K562 (cell line): Measurements from ENCODE around the gene FAHD2A. TPM values are rescaled to one million over a fixed set of nuclear protein-coding genes. Genes with fewer than 3 reads are reported as not detected.

Experiments
- ATAC-seq: fragments of 200-7000 bp; cut with Tn5 transposase; 3 replicates; pipeline ENCODE4 v1.9.1; 2020; ENCODE audit warnings: moderate library complexity
- BruUV-seq: library from RNA; stranded (reverse); fragments of 400-500 nt; replicated peaks from 2 replicates; lab custom pipeline; 2021; lab: Mats Ljungman, UMichigan
- CTCF ChIA-PET: fragments of 300-600 bp; formaldehyde crosslinking; extraction: SDS; loops from one replicate; lab custom pipeline; 2021; ENCODE audit warnings: low intra/inter-chr PET ratio; lab: Yijun Ruan, JAX
- POLR2A ChIA-PET: fragments of 300-600, 350-650 bp; sonication (Branson Sonifier 250); formaldehyde crosslinking; extraction: SDS; loops from one replicate; lab custom pipeline; 2021; ENCODE audit warnings: antibody characterized with exemption, inconsistent platforms; lab: Yijun Ruan, JAX
- DNase-seq, 4 experiments: peaks; one replicate each; pipeline versions ENCODE4 v3.0.0 to v3.0.0-alpha.2; 2011 to 2018; ENCODE audit warnings: low spot score in 3 of 4, mixed read lengths in 3 of 4; ENCODE audit errors: extremely low read depth in 1 of 4
- FAIRE-seq: peaks from 2 replicates; lab custom pipeline; 2011; peaks lifted over from hg19 to GRCh38; lab: Jason Lieb, UNC
- H2AFZ ChIP-seq: 2 replicates; pipeline ENCODE4 v1.6.0; 2011; ENCODE audit warnings: low read depth, low read length, control low read depth, inconsistent platforms
- H3K27ac ChIP-seq: fragments of 200-600 bp; 3 replicates; pipeline ENCODE4 v1.8.0; 2011; ENCODE audit warnings: low read depth, mild to moderate bottlenecking, control low read depth, inconsistent platforms, low read length, moderate library complexity, mixed read lengths; ENCODE audit errors: extremely low read depth
- H3K27me3 ChIP-seq, 2 experiments: fragments of 300-600 bp in 1 of 2; 2 replicates in 1 of 2; 3 replicates in 1 of 2; pipeline versions ENCODE4 v1.6.0 to v1.8.0; 2011; ENCODE audit warnings: inconsistent platforms in 2 of 2, low read length in 2 of 2, mild to moderate bottlenecking in 1 of 2, mixed read lengths in 1 of 2, moderate library complexity in 1 of 2; ENCODE audit not compliant: control insufficient read depth in 2 of 2, insufficient read depth in 2 of 2
- H3K36me3 ChIP-seq: fragments of 300-600 bp; 3 replicates; pipeline ENCODE4 v1.8.0; 2011; ENCODE audit warnings: mild to moderate bottlenecking, low read length, inconsistent platforms; ENCODE audit not compliant: control insufficient read depth, insufficient read depth
- H3K4me1 ChIP-seq, 2 experiments: fragments of 200-600 bp in 1 of 2; replicated peaks in 1 of 2; 2 replicates in 1 of 2; 3 replicates in 1 of 2; pipeline versions ENCODE4 v1.5.1 to v1.8.0; 2011; ENCODE audit warnings: inconsistent platforms in 2 of 2, low read length in 2 of 2, mild to moderate bottlenecking in 1 of 2, mixed read lengths in 1 of 2, moderate library complexity in 1 of 2; ENCODE audit not compliant: control insufficient read depth in 2 of 2, insufficient read depth in 2 of 2
- H3K4me2 ChIP-seq: 2 replicates; pipeline ENCODE4 v1.6.1; 2011; ENCODE audit warnings: low read length, control low read depth, inconsistent platforms, mixed read lengths; ENCODE audit not compliant: insufficient read depth
- H3K4me3 ChIP-seq: fragments of 200-600 bp; sonication (generic), shearing (Covaris generic); 2 replicates; pipeline ENCODE4 v1.5.1; 2016; ENCODE audit warnings: control low read depth, inconsistent platforms
- H3K79me2 ChIP-seq: fragments of 200-600 bp; 3 replicates; pipeline ENCODE4 v1.8.0; 2011; ENCODE audit warnings: low read length, inconsistent platforms; ENCODE audit not compliant: control insufficient read depth, insufficient read depth
- H3K9ac ChIP-seq, 2 experiments: 2 replicates each; pipeline versions ENCODE4 v1.6.0 to v1.6.1; 2011; ENCODE audit warnings: low read depth in 2 of 2, low read length in 2 of 2, control low read depth in 1 of 2, inconsistent platforms in 1 of 2, mild to moderate bottlenecking in 1 of 2, mixed read lengths in 1 of 2; ENCODE audit not compliant: insufficient read depth in 1 of 2
- H3K9me1 ChIP-seq: one replicate; pipeline ENCODE4 v1.6.0; 2011; ENCODE audit warnings: inconsistent platforms, mild to moderate bottlenecking, low read length, moderate library complexity; ENCODE audit not compliant: control insufficient read depth, insufficient read depth
- H3K9me3 ChIP-seq: replicated peaks from 2 replicates; pipeline ENCODE4 v1.5.1; 2011; ENCODE audit warnings: low read depth, low read length, inconsistent platforms; ENCODE audit not compliant: control insufficient read depth, insufficient read depth
- H4K20me1 ChIP-seq: replicated peaks from 2 replicates; pipeline ENCODE4 v1.6.1; 2011; ENCODE audit warnings: low read length, inconsistent platforms, mixed read lengths; ENCODE audit not compliant: control insufficient read depth, insufficient read depth
- ETS2 ChIP-seq: IDR thresholded peaks from 2 replicates; pipeline ENCODE4 v1.6.1; 2016; ENCODE audit warnings: borderline replicate concordance, missing genetic modification characterization, mild to moderate bottlenecking, moderate library complexity, missing compliant biosample characterization; ENCODE audit not compliant: poor library complexity, severe bottlenecking
- USF1 ChIP-seq: sonication (generic); formaldehyde crosslinking; IDR thresholded peaks from 2 replicates; pipeline ENCODE4 v1.9.0; 2022; ENCODE audit warnings: mild to moderate bottlenecking, missing genetic modification reagents
- USF2 ChIP-seq: sonication (generic); formaldehyde crosslinking; IDR thresholded peaks from 2 replicates; pipeline ENCODE4 v1.5.0; 2020; ENCODE audit warnings: missing genetic modification reagents
- WGBS: fragments of 100-300 bp; shearing (Covaris generic); methylation state at CpG from one replicate; pipeline ENCODE4 v1.1.6; 2016; ENCODE audit warnings: low coverage, mixed read lengths; ENCODE audit not compliant: insufficient coverage; ENCODE audit errors: missing lambda C conversion rate; 5-methylcytosine and 5-hydroxymethylcytosine counted together
- in situ Hi-C: fragments of 300-500 bp; cut with MboI; formaldehyde crosslinking; loops from 4 replicates; pipeline ENCODE4 v1.15.0; 2018; ENCODE audit warnings: inconsistent platforms, mixed read lengths
- intact Hi-C: fragments of 100-400 bp; cut with micrococcal nuclease; formaldehyde crosslinking; loops from 2 replicates; pipeline ENCODE4 v1.14.2; 2022
- polyA plus RNA-seq, 8 experiments: library from polyadenylated mRNA; depleted of rRNA in 4 of 8; stranded (reverse) in 5 of 8; unstranded in 3 of 8; fragments of >200 nt; fragmentation: Nextera tagmentation in 2 of 8; fragmentation: Illumina TruSeq in 1 of 8; extraction: Ambion mirVana in 2 of 8; extraction: Trizol in 1 of 8; gene quantifications; 2 replicates each; pipeline versions ENCODE4 v1.2.1 to v1.2.3, GENCODE V29; 2011 to 2014; ENCODE audit warnings: inconsistent platforms in 1 of 8, missing spikeins in 1 of 8
- total RNA-seq, 7 experiments: library from RNA; depleted of rRNA in 6 of 7; stranded (reverse); fragments of >200 nt in 6 of 7; fragmentation: Illumina TruSeq in 2 of 7; extraction: Trizol in 2 of 7; gene quantifications; 2 replicates each; pipeline versions ENCODE4 v1.2.1 to v1.2.3, GENCODE V29; 2011 to 2021; ENCODE audit warnings: low replicate concordance in 1 of 7

FAHD2A gene
- total and polyA plus RNA-seq, 9 of the 15 experiments (the other 6 are each of a cell fraction or from before 2014, with no cell fraction given), result 13.8 to 41.0 (median 30.4) TPM

- in situ Hi-C loops, result loop anchor here (10.0 kb wide), 1 partner anchor 643 kb away; the partner anchor contains the start of gene GPAT2
- no peaks in the 10 kb centered on the region for H3K9me3 ChIP-seq
- TF ChIP-seq USF2 (CRISPR knock-in tag) (peak; percentile 47; the same call in 1 of the 2 replicates), USF1 (peak; percentile 53; the same call in 1 of the 2 replicates), ETS2 (tag) (no peak)
- H3K9me1 ChIP-seq, result no peaks in the 10 kb centered on the region
- H3K4me2 ChIP-seq, result no peak overlapping the region
- H3K27me3 ChIP-seq, result peaks cover 23 to 47% of the 10 kb centered on the region in 2 experiments; a peak in 4 of 5 replicates
- no peaks in the 10 kb centered on the region for H4K20me1 ChIP-seq
- FAIRE-seq, result no peak
- POLR2A ChIA-PET, result interaction anchor here (0.5 kb wide), 1 partner anchor 10 kb away, joined by 3 read pairs; no protein-coding TSS in a partner anchor
- no TSS peak for BruUV-seq
- no peak for DNase-seq
- intact Hi-C loops, result no loop called here
- WGBS, result 7% methylated on average over 7 of the region's 8 CpGs
- no peak overlapping the region for H3K4me3 ChIP-seq
- ATAC-seq, result no peak
- CTCF ChIA-PET, result no interaction called here
- H2AFZ ChIP-seq, result no peak overlapping the region
- no peaks in the 10 kb centered on the region for H3K79me2 ChIP-seq
- H3K9ac ChIP-seq, result peak overlapping the region in 1 of 2 experiments; percentile 36; a peak in 1 of 4 replicates
- H3K36me3 ChIP-seq, result no peaks in the 10 kb centered on the region
- no peak overlapping the region for H3K27ac ChIP-seq
- peaks cover 0 to 12% of the 10 kb centered on the region in 2 experiments; a peak in 2 of 5 replicates for H3K4me1 ChIP-seq
Measured at GRCh38 chr2:95391641-95392310, 10.7 kb upstream of the FAHD2A start.
